CD4-positive, alpha-beta T cell treated with Interferon gamma for 1 hour (primary cell): ENCODE measurements around the gene MARCHF9.
"Not testable (repeated sequence)": the region's sequence is repeated elsewhere in the genome, so short reads cannot be mapped to it uniquely, and the experiment has no call there.

Experiments used
- DNase-seq: peaks from one replicate; pipeline ENCODE4 v3.0.0-alpha.2; 2020

The MARCHF9 gene

GRCh38 chr12:57772429-57773322, 17.8 kb downstream of the MARCHF9 start, which contains the start of gene EEF1AKMT3:
Gene EEF1AKMT3, plus strand, starts transcription at chr12:57772614. Its CDS starts 111 bp downstream, at chr12:57772725.
- DNase-seq: no peak

- not testable (repeated sequence) for DNase-seq
Measured at GRCh38 chr12:57774634-57775033, 19.7 kb downstream of the MARCHF9 start.

GRCh38 chr12:57775044-57775443, 20.1 kb downstream of the MARCHF9 start:
- no peak for DNase-seq

- DNase-seq: no peak
Measured at GRCh38 chr12:57775563-57776246, 20.8 kb downstream of the MARCHF9 start.

GRCh38 chr12:57776247-57776587, 21.3 kb downstream of the MARCHF9 start:
- no peak for DNase-seq

- DNase-seq: no peak
Measured at GRCh38 chr12:57777367-57777766, 22.5 kb downstream of the MARCHF9 start.

- DNase-seq: no peak
Measured at GRCh38 chr12:57777911-57778310, 23.0 kb downstream of the MARCHF9 start.

- DNase-seq: no peak
Measured at GRCh38 chr12:57779736-57780135, 24.8 kb downstream of the MARCHF9 start.

- DNase-seq: no peak
Measured at GRCh38 chr12:57780284-57780897, 25.5 kb downstream of the MARCHF9 start.

GRCh38 chr12:57781244-57781643, 26.3 kb downstream of the MARCHF9 start:
- no peak for DNase-seq

- no peak for DNase-seq
Measured at GRCh38 chr12:57781801-57782200, 26.9 kb downstream of the MARCHF9 start.

- DNase-seq: no peak
Measured at GRCh38 chr12:57782243-57782607, 27.3 kb downstream of the MARCHF9 start.

GRCh38 chr12:57782608-57783465, 27.9 kb downstream of the MARCHF9 start, which contains the start of gene TSFM:
Gene TSFM, plus strand, starts transcription at chr12:57782787. Its CDS starts 15 bp downstream, at chr12:57782802.
- DNase-seq: peak; percentile 92

- no peak for DNase-seq
Measured at GRCh38 chr12:57783466-57783801, 28.5 kb downstream of the MARCHF9 start.

- no peak for DNase-seq
Measured at GRCh38 chr12:57783861-57784260, 29.0 kb downstream of the MARCHF9 start.

GRCh38 chr12:57793920-57794319, 39.0 kb downstream of the MARCHF9 start:
- no peak for DNase-seq

GRCh38 chr12:57795354-57795753, 40.5 kb downstream of the MARCHF9 start:
- no peak for DNase-seq

GRCh38 chr12:57796996-57797395, 42.1 kb downstream of the MARCHF9 start:
- DNase-seq: no peak

GRCh38 chr12:57797933-57798332, 43.0 kb downstream of the MARCHF9 start:
- DNase-seq: no peak

GRCh38 chr12:57800965-57801364, 46.1 kb downstream of the MARCHF9 start:
- DNase-seq: no peak

GRCh38 chr12:57802607-57803006, 47.7 kb downstream of the MARCHF9 start:
- DNase-seq: no peak

GRCh38 chr12:57803319-57803893, 48.5 kb downstream of the MARCHF9 start:
- DNase-seq: no peak
